ENCODE results near the gene WNT9B. TPM values are rescaled to one million over a fixed set of nuclear protein-coding genes. Genes with fewer than 3 reads are reported as not detected.
A peak's percentile ranks its signal among the peaks of the same experiment; 100 is the strongest.

Gene WNT9B
- polyA plus RNA-seq, 1 donor from 2014 or later = not detected

GRCh38 chr17:46842835-46843234 is 8.5 kb upstream of the WNT9B start:
- H3K27me3 ChIP-seq (ENCODE audit: insufficient read depth, low read depth, low read length) = peaks cover 46% of the 10 kb centered on the region

GRCh38 chr17:46847204-46848191 is 3.9 kb upstream of the WNT9B start:
- H4K20me1 ChIP-seq (ENCODE audit: insufficient read depth) = no peaks in the 10 kb centered on the region
- H3K79me2 ChIP-seq (replicated peaks; ENCODE audit: insufficient read depth, low read length) = no peaks in the 10 kb centered on the region
- no peaks in the 10 kb centered on the region for H3K9me2 ChIP-seq (ENCODE audit: insufficient read depth, low read length)
- no peaks in the 10 kb centered on the region for H3K36me3 ChIP-seq (ENCODE audit: insufficient read depth, low read length)
- TF ChIP-seq RAD21 (conservative IDR thresholded peaks at IDR 0.05) = no peak
- no peak for TF ChIP-seq SMC3 (conservative IDR thresholded peaks at IDR 0.05; ENCODE audit: poor library complexity)
- no peak for TF ChIP-seq TAF1 (IDR thresholded peaks at IDR 0.05; ENCODE audit: low read depth)
- TF ChIP-seq REST (IDR thresholded peaks at IDR 0.05; ENCODE audit: borderline replicate concordance) = no peak
- TF ChIP-seq POLR2AphosphoS5 (IDR thresholded peaks at IDR 0.05) = no peak
- no peak for TF ChIP-seq EZH2 (IDR thresholded peaks at IDR 0.05; ENCODE audit: borderline replicate concordance, insufficient read depth, low read length, poor library complexity, severe bottlenecking)
- H3K4me3 ChIP-seq (ENCODE audit: low read length) = no peak overlapping the region
- H3K9me3 ChIP-seq (ENCODE audit: low read length) = peaks cover 9% of the 10 kb centered on the region
- no peak overlapping the region for H3K9ac ChIP-seq (ENCODE audit: low read length)
- no peak overlapping the region for H3K27ac ChIP-seq (ENCODE audit: low read length)
- no peak overlapping the region for H3K4me2 ChIP-seq (ENCODE audit: low read length)
- H2AFZ ChIP-seq (ENCODE audit: low read depth, low read length) = no peak overlapping the region
- peaks cover 70% of the 10 kb centered on the region for H3K27me3 ChIP-seq (ENCODE audit: insufficient read depth, low read depth, low read length)
- H3F3A ChIP-seq (ENCODE audit: insufficient read depth, low read length, poor library complexity, severe bottlenecking) = no peaks in the 10 kb centered on the region

More at GRCh38 chr17:46842835-46843234, 8.5 kb upstream of the WNT9B start:
- peaks cover 9% of the 10 kb centered on the region for H3K9me3 ChIP-seq (ENCODE audit: low read length)
- no peak overlapping the region for H3K4me2 ChIP-seq (ENCODE audit: low read length)
- no peak overlapping the region for H3K27ac ChIP-seq (ENCODE audit: low read length)
- H3K36me3 ChIP-seq (ENCODE audit: insufficient read depth, low read length) = no peaks in the 10 kb centered on the region
- no peaks in the 10 kb centered on the region for H3K9me2 ChIP-seq (ENCODE audit: insufficient read depth, low read length)
- no peak overlapping the region for H3K4me3 ChIP-seq (ENCODE audit: low read length)
- H4K20me1 ChIP-seq (ENCODE audit: insufficient read depth) = no peaks in the 10 kb centered on the region
- H3K79me2 ChIP-seq (replicated peaks; ENCODE audit: insufficient read depth, low read length) = no peaks in the 10 kb centered on the region
- no peak overlapping the region for H2AFZ ChIP-seq (ENCODE audit: low read depth, low read length)
- no peaks in the 10 kb centered on the region for H3F3A ChIP-seq (ENCODE audit: insufficient read depth, low read length, poor library complexity, severe bottlenecking)
- TF ChIP-seq REST (IDR thresholded peaks at IDR 0.05; ENCODE audit: borderline replicate concordance) (no peak), CTCF (IDR thresholded peaks at IDR 0.05; ENCODE audit: poor library complexity, severe bottlenecking) (peak; percentile 44)
- no peak overlapping the region for H3K9ac ChIP-seq (ENCODE audit: low read length)
